COR-L47 (cell line): ENCODE results near the gene SPANXD.
"Not testable (repeated sequence)": the region's sequence is repeated elsewhere in the genome, so short reads cannot be mapped to it uniquely, and the experiment has no call there.

Experiments
- DNase-seq: peaks from one replicate; lab custom pipeline; 2025; lab: John Stamatoyannopoulos, UW

Gene SPANXD

DNA sequence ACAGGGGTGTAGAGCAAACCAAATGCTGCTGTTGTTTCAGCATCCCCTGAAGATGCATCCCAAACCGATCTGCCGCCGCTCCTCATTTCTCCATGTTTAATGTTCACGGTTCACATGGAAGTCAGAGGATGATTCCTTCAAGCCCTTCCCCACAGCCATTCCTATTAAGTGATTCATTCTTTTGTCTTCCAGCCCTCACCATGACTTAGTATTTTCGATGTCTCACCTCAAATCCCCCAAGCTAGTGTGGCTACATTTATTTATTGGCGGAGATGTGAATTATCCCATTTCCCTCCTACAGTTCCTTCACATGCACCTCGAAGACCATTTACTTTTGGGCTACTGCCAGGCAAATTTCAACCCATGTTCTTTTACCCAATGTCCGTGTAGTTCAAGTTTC lies at the start of gene SPANXD:
Gene SPANXD (minus strand): TSS at position 101 of the 400 bp plus-strand sequence. CDS start 334 bp downstream, outside the sequence.
- DNase-seq: not testable (repeated sequence)

DNA sequence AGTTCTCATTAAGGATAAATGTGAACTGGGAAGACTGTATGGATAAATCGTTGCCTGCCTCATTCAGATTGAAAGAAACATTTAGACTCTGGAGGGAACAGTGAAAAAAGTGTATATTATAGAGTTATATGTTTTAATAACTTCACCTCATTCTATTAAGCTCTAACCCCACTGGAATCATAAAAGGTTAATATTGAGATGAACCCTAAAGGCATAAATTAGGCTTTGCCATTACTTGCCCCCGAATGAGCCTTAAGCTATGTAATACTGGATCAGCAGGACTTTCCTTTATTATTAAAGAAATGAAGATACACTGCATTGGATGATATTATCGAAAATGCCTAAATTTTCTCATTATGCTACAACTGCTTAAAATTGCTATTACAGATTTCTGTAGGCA lies 44.1 kb upstream of the SPANXD start:
- DNase-seq: no peak

GRCh38 chrX:141736656-141737055 lies 38.1 kb upstream of the SPANXD start:
- no peak for DNase-seq

GRCh38 chrX:141733371-141733770 lies 34.8 kb upstream of the SPANXD start:
- no peak for DNase-seq

DNA sequence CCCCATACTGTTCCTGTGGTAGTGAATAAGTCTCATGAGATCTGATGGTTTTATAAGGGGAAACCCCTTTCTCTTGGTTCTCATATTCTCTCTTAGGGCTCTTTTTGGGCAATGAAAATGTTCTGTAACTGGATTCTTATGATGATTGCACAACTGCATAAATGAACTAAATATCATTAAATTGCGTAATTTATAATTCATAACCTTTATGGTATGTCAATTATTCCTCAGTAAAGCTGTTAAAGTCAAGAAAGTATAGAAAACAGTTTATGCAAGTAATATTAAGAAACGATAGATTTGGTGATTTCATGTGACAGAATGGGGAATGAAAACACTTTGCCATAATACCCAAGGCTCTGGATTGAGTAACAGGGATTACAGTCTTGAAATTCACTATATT lies 33.5 kb upstream of the SPANXD start:
- no peak for DNase-seq

- DNase-seq: no peak
Measured at GRCh38 chrX:141724186-141724585, 25.6 kb upstream of the SPANXD start.

DNA sequence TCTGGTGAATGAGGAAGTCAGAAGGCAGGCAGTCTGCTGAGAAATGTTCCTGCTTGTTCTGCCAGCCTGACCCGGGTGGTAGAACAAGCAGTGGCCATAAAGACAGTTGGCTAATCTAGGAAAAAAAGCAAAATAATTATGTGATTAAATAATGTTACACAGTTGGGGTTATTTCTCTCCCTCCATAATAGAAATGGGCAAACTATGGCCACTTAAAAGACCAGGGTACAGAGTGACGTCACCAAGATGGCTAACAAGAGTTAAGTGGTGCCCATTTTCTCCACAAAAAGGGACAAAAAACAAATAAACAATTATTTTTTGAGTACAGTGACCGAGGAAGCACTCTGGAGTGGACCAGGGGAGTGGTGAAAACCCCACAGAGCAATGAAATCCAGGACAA lies 16.1 kb upstream of the SPANXD start:
- DNase-seq: no peak

DNA sequence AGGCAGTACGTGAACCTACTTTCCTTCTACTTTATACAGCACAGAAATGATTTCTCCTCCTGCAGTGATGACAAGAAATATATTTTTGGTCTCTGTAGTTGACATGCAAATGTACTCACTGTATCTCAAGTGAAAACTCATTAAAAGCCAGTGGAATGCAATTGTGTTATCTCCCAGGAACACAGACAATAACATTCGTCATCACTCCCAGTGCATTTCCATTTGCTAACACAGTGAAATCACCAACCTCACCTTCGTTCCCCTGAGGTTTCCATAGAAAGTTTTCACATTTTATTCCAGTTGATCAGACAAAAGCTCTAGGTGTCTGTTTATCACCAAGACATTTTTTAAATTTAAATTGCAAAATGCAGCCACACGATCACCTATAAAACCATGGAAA lies 2.5 kb upstream of the SPANXD start:
- DNase-seq: no peak

DNA sequence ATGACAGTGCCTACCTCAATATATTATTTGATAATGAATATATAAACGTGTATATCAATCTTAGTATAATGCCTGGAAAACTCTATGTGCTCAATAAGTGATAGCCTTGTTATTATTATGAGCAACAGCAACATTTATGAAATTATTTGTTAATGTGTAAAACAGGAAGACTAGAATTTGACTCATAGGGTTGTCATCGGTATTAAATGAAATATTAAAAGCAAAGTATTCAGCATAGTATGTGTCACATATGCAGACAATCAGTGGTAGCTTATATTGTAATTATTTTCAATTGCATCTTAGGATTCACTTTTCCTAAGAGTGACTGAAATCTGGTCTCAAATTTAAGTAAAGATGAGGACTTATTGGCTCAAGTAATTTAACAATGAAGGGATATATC lies 24.6 kb downstream of the SPANXD start:
- no peak for DNase-seq

DNA sequence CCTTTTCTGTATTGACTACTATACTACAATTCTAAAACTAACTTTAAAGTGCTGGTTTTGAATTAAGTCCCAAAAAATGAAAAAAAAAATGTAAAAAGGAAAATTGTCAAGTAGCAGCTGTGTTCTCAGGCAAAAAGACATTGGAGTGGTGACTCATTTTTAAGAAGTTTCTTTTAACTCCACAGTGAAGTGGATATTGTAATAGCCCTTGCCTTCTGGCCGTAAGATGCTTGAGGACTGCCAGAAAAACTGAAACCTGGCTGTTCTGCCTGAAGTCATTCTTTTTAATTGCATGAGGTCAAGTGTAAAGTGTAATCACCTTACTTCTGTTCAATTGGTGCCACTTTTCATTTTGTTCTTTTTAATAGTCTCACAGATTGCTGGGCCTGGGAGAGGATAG lies 28.9 kb downstream of the SPANXD start:
- no peak for DNase-seq

DNA sequence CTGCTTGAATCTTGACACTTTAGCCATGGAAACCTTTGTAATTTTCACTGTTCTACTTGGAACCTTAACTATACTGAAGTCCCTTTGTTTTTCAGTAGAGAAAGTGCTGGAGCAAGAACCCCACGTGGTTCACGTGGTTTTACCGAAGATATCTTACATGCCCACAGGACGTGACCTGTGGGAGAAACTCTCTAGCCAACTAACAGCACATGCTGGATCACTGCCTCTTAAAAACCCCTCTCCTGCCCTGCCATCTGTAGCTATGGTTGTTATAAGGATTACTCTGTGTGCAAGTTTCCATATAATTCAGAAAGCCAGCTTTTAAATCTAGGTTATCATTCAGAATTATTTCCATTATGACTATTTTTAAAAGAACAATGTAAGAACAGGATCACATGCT lies 30.2 kb downstream of the SPANXD start:
- no peak for DNase-seq

- DNase-seq: no peak
Measured at GRCh38 chrX:141662781-141663180, 35.8 kb downstream of the SPANXD start.

DNA sequence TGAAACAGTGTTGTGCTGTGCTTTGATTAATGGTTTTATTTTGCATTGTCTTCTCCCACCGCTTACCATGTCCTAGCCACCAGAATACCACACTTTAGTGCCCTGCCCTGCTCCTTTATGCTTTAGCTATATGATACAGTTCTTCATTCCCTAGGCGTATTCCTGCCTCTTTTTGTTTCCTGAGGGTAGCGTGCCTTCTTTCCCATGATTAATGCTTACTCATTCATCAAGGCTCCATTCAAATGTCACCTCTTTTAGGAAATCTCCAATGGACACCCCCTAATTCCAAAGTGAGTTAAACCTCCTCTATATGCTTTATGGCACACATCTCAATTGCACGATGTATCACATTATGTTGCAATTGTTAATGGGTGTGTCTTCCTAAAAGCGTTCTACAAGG lies 46.3 kb downstream of the SPANXD start:
- DNase-seq: no peak
